HG03378 (cell line): ENCODE measurements around the gene ZCWPW2.
A peak's percentile ranks its signal among the peaks of the same experiment; 100 is the strongest.

Experiments
- ATAC-seq: cut with Tn5 transposase; IDR thresholded peaks from one replicate; pipeline ENCODE4 v1.9.1; 2021; ENCODE audit warnings: mild to moderate bottlenecking, moderate library complexity; ENCODE audit not compliant: unreplicated experiment

ZCWPW2 gene

DNA sequence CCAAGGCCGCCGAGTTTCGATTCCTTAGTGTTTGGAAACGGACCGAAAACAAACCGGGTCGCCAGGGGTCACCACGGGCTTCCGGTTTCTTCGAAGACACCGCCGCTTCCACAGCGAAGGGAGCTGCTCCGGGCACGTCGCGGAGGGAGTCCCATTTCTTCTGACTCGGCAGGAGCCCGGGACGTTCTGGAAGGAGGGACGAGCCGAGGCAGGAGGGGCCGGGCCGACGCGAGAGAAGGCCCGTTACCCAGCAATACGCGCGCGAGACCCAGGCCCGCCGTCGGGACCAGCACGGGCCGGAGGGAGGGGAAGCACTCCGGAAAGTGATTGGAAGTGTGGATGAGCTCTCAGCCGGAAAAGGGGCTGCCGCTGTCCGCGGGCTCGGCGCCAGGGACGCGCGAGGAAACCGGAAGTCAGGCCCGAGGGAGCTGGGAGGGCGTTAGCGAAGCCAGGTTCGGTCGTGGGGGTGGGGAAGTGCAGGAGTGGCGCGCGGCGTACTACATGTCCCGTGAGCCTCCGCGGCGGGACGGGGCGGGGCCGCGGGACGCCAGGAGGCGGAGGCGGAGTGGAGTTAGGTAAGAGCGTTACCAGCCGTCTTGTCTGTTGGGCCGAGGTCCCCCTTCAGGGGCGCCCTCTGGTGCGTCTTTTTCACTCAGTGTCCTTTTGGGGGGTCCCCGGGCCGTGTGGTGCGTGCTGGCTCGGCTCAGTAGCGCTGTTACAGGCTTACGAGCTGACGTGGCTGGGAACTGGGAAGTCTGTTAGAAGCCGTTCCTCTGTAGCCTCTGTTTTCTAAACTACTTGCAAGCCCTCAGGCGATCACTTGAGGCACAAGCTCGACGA, at the start of gene ZCWPW2, which contains the start of gene AZI2:
Gene ZCWPW2, plus strand, starts transcription at position 93 of the 840 bp plus-strand sequence. CDS start 64,348 bp downstream, outside the sequence.
Gene AZI2, minus strand, starts transcription at position 196 of the 840 bp plus-strand sequence. CDS start 8,207 bp downstream, outside the sequence.
- peak; percentile 79 for ATAC-seq

GRCh38 chr3:28299705-28300104, 48.8 kb upstream of the ZCWPW2 start:
- no peak for ATAC-seq

GRCh38 chr3:28300345-28300962, 48.1 kb upstream of the ZCWPW2 start:
- no peak for ATAC-seq

DNA sequence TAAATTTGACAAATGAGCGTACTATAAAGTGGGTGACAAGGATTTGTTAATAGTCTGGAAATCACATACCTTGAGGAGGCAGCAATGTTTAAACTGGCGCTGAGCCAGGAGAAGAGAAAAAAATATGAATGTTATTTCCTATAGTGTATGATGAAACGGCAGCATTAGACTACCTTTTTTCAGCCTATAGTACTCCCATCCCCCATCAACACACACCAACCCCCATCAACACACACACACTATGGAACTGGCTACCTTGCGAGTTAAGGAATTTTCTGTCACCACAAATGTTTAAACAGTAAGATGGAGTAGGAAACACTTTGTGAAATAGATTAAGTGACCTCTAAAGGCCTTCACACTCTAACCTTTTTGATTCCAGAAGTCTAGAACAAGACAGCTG, 46.8 kb upstream of the ZCWPW2 start:
- ATAC-seq = no peak

- no peak for ATAC-seq
Measured at GRCh38 chr3:28308196-28308595, 40.3 kb upstream of the ZCWPW2 start.

GRCh38 chr3:28315711-28316110, 32.8 kb upstream of the ZCWPW2 start:
- ATAC-seq = no peak

DNA sequence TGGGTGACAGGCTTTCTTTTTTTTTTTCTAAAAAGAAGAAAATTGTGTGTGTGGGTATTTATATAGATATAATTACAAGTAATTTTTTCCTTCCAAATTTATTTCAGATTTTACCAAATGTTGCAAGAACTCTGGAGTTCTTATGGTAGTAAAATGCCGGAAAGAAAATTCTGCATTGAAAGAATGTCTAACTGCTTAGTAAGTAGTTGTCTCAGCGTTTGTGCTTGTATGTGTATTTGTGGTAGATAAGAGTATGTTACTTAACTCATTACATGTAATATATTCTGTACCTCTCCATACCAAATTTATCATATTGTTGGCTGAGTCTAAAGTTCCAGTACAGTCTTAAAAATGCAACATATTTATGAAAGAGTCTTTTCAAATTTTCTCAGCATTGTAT, 32.3 kb upstream of the ZCWPW2 start:
- no peak for ATAC-seq

DNA sequence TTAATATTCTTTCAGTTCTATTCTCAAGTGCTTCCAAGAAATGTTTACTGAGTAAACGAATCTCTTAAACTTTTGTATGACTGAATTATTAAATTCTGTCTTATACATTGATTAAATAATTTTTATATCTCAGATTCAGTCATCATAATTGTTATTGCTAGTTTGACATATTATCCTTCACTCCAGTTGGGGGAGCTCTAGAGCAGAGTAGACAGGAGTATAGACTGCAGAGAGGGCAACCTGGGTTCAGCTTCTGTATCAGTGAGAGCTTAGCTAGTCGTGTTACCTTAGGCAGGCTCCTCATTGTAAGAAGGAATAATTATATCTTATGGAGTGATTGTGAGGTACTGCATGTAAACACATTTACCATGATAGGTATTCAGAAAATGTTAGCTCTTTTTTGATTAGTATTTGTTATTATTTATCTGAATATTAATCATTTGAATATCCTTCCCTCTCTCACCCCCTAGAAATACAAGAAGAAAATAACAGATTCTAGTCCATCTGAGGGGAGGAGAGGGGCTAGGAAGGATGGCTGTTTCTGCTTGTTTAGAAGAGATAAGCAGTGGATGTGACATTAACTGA, 31.0 kb upstream of the ZCWPW2 start:
- peak; percentile 88 for ATAC-seq

DNA sequence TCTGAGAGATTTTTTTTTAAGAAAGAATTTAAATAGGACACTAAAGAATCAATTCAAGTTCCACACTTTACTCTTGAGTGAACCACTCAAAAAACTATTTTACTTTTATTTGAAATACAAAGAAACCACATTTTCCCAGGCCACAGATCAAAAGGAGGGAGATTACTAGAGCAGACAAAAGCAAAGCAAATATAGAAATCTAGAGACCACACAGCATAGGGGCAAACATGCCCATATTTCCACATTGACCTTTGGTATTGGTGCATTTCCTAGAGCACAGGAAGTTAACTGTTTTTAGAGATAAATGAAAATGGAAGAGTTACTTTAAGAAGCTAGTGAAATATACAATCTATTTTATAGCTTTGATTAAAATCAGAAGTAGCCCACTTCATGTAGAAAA, 27.5 kb upstream of the ZCWPW2 start:
- ATAC-seq = no peak

DNA sequence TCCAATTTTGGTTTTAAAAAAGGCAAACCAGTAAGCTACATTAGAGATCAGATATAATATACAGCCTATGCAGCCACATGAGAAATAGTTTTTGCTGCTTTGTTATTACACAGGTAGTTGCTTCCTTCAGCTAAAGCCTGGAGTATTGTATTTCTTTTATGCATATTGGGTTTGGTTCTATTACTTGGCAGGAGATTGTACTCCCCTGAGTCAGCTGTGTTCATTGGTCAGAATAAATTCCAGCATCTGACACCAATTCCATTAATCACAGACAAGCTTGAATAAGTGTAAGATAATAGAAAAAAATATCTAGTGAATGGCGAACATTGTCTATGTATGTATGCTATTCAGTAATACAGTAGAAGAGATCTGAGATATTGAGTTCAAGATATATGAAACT, 26.1 kb upstream of the ZCWPW2 start:
- ATAC-seq = no peak

DNA sequence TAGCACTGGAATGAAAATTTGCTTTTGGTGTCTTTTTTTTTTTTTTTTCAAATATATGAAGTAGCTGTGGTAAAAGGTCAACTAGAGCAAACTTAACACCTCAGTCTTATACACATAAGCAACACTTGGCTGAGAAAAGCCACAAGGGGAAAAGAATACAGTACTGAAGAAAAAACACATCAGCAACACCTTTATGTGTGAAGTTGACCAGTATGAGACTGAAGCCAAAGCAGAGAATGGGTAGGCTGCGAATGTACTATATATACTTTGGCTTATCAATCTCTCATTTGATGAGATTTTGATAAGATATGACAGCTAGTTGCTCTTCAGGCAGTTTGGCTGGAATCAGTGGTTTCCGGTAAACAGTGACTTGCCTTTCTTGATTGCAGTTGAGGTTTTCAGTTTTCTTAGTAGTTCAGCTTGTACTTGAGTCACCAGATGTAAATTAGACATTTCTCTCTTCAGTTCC, 22.0 kb upstream of the ZCWPW2 start:
- peak; percentile 86 for ATAC-seq

DNA sequence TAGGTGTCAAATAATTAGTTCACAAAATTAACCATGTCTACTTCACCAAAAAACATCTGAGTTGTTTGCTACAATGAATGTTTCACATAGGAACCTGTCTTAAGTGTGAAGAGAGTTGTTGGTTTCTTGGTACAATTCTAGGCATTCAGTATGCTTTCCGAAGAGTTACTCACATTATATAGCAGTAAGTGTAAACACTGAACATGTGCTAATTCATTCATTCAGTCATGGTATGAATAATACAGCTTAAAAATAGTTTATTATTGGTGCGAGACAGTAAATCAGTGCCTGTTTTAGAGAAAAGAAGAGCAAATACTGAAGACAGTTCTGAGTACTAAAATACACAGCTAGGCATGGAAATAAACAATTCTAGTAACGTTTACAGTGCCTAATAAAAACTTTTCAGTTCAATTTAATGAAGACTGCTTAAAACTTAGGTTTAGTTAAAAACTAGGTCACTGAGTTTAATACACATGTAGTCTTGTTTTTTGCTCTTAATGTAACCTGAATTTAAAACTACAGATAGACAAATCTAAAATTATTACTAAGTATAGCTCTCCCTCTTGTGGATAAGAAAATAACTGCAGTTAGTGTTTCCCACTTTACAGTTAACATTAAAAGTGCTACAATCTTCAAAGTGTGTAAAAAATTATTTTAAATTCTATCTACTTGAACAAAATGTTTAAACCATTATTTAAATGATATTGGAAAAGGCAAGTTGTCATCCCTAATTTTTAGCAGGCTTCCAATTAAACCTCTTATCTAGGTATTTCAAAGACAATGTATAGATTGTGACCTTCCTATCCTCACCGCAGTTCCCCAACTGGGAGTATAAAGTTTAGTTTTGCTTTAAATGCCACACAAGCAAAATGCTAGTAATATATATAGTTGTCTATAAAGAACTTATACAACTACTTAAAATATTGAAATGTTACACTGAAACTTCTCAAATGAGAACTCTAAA, 20.1 kb upstream of the ZCWPW2 start:
- ATAC-seq = no peak

GRCh38 chr3:28334552-28334951, 14.0 kb upstream of the ZCWPW2 start:
- no peak for ATAC-seq

DNA sequence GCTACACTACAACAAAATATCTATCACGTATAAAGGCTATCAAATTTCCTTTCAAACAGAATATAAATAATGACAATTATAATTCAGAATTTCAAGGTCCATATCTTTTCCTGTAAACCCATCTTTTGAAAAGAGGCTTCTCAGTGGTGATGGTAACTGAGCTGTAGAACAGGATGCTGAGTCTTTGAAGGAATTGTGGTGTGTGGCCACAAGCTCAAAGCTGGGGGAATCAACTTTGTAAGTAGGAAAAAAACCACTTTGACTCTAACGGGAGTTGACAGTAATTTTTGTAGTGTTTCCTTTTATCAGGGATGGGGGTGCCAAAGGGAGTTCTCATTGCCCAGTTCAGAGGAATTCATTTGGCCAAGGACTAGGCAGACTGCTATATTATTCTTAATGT, 13.3 kb upstream of the ZCWPW2 start:
- no peak for ATAC-seq

DNA sequence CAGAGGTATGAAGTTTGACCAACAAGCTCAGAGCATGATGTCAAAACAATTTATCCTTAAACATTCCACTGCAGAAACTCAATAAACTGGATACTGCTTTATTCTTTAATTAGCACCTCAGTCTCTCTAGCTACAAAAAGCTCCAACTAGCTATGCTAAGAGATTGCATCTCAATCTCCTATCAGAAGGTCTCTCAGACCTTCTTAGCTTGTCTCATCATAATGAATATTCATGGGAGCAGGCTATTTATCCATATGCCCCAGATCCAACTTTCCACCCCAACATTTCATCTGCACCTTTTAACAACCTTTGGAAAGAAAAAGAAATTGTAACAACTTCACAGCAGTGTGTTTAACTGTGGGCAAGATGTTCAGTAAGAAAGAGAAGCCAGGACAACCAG, 11.3 kb upstream of the ZCWPW2 start:
- no peak for ATAC-seq

DNA sequence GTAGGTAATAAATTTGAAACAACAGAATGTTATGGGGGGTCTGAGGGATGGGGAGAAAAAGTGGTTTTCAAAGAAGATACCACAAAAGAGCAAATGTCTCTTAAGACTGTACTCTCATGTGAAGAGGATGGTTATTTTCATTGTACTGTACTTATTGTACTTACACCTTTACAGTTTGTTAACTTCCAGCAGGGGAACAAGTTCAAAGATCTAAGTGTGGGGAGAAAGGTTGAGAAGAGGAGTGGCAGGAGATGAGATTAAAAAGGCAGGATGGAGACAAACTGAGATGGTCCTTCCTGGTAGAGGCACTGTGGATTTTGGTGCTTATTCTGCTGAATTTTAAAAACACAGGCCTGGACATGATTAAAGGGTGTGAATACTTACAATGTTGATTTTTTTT, 5.4 kb upstream of the ZCWPW2 start:
- ATAC-seq = no peak

DNA sequence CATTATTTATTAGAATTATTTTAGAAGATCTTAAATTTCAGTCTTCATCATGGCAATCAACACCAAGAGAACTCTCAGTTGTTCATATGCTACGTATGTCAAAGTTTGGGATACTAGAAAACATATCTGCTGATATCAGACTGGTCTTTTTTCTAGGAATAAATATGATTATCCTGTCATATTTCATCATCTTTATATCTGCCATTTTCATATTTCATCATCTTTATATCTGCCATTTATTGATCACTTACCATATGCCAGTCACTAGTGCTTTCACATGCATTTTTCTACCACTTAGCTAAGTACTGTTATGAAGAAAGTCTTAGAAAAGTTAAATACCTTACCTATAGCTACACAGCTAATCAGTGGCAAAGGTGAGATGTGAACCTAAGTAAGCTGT, 2.8 kb upstream of the ZCWPW2 start:
- no peak for ATAC-seq

GRCh38 chr3:28347374-28348264, 902 bp upstream of the ZCWPW2 start:
- no peak for ATAC-seq

DNA sequence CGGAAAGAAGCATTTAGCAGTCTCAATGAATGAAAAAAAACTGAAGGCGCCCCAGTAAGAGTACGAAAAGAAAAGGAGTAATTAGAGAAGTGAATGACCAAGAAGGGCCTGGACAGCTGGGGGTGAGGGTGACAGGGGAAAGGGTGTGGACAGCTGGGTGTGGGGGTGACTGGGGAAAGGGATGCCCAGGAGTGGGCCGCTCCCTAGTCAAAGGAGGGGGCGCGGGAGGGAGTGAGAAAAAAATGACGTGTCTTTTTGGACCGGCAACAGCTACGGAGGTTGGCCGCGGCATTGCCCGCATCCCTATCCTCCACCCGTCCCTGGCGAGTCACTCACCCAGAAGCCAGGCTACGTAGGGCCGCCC, 274 bp upstream of the ZCWPW2 start:
- no peak for ATAC-seq
